ENCODE results near the gene SEMA4G. TPM values are rescaled to one million over a fixed set of nuclear protein-coding genes. Genes with fewer than 3 reads are reported as not detected.
A peak's percentile ranks its signal among the peaks of the same experiment; 100 is the strongest.

SEMA4G gene
- total and polyA plus RNA-seq, 4 donors, result 1.5 to 7.5 (median 3.2) TPM

- H3K9me3 ChIP-seq (ENCODE audit: control insufficient read depth, low read length), result no peaks in the 10 kb centered on the region
- 86 to 87% methylated on average over 23 to 24 of the region's 24 CpGs for WGBS, 2 donors
- H3K4me3 ChIP-seq (ENCODE audit: low read length in 2 of 2), result no peak overlapping the region
- H3K36me3 ChIP-seq (ENCODE audit: control insufficient read depth in 1 of 2, insufficient read depth in 2 of 2, low read length in 1 of 2), result peaks cover 3 to 4% of the 10 kb centered on the region in 2 donors
- intact Hi-C loops (cut with DNase I), result no loop called here
- H3K4me1 ChIP-seq (ENCODE audit: control insufficient read depth in 1 of 2, insufficient read depth in 2 of 2, low read length in 2 of 2), result peaks cover 0 to 5% of the 10 kb centered on the region in 2 donors
- DNase-seq (peak in 1 of 2 donors; percentile 68), ATAC-seq (ENCODE audit: low FRiP score) (no peak)
- no peak overlapping the region for H3K27ac ChIP-seq (ENCODE audit: low read depth in 1 of 2, low read length in 2 of 2)
- H3K27me3 ChIP-seq (ENCODE audit: control insufficient read depth in 1 of 2, insufficient read depth in 2 of 2, low read length in 1 of 2), result no peaks in the 10 kb centered on the region
Observed at GRCh38 chr10:100982916-100983830, 13.9 kb downstream of the SEMA4G start.

GRCh38 chr10:100983868-100984671 lies 14.8 kb downstream of the SEMA4G start:
- no peaks in the 10 kb centered on the region for H3K27me3 ChIP-seq (ENCODE audit: control insufficient read depth in 1 of 2, insufficient read depth in 2 of 2, low read length in 1 of 2)
- peak in 1 of 2 donors; percentile 70 for DNase-seq
- no peaks in the 10 kb centered on the region for H3K9me3 ChIP-seq (ENCODE audit: control insufficient read depth, low read length)
- peaks cover 0 to 8% of the 10 kb centered on the region in 2 donors for H3K4me1 ChIP-seq (ENCODE audit: control insufficient read depth in 1 of 2, insufficient read depth in 2 of 2, low read length in 2 of 2)
- peaks cover 3 to 4% of the 10 kb centered on the region in 2 donors for H3K36me3 ChIP-seq (ENCODE audit: control insufficient read depth in 1 of 2, insufficient read depth in 2 of 2, low read length in 1 of 2)
- intact Hi-C loops (cut with DNase I), result no loop called here
- no peak overlapping the region for H3K4me3 ChIP-seq (ENCODE audit: low read length in 2 of 2)
- no peak for ATAC-seq (ENCODE audit: low FRiP score)
- no peak overlapping the region for H3K27ac ChIP-seq (ENCODE audit: low read depth in 1 of 2, low read length in 2 of 2)
- 75 to 80% methylated on average over 12 to 13 of the region's 13 CpGs for WGBS, 2 donors

GRCh38 chr10:100984672-100985177 lies 15.4 kb downstream of the SEMA4G start:
- WGBS, 2 donors, result 69 to 80% methylated on average over 2 of the region's 2 CpGs
- Histone ChIP-seq H3K36me3 (ENCODE audit: control insufficient read depth in 1 of 2, insufficient read depth in 2 of 2, low read length in 1 of 2) (peaks cover 3 to 4% of the 10 kb centered on the region in 2 donors), H3K4me1 (ENCODE audit: control insufficient read depth in 1 of 2, insufficient read depth in 2 of 2, low read length in 2 of 2) (peaks cover 0 to 8% of the 10 kb centered on the region in 2 donors), H3K27ac (ENCODE audit: low read depth in 1 of 2, low read length in 2 of 2) (no peak overlapping the region), H3K4me3 (ENCODE audit: low read length in 2 of 2) (no peak overlapping the region), H3K27me3 (ENCODE audit: control insufficient read depth in 1 of 2, insufficient read depth in 2 of 2, low read length in 1 of 2) (no peaks in the 10 kb centered on the region), H3K9me3 (ENCODE audit: control insufficient read depth, low read length) (no peaks in the 10 kb centered on the region)
- DNase-seq (peak in 1 of 2 donors; percentile 49), ATAC-seq (ENCODE audit: low FRiP score) (no peak)
- intact Hi-C loops (cut with DNase I), result no loop called here

GRCh38 chr10:100985336-100985735 lies 16.0 kb downstream of the SEMA4G start:
- intact Hi-C loops (cut with DNase I), result no loop called here
- DNase-seq, result peak in 1 of 2 donors; percentile 28
- H3K4me3 ChIP-seq (ENCODE audit: low read length in 2 of 2), result no peak overlapping the region
- H3K4me1 ChIP-seq (ENCODE audit: control insufficient read depth in 1 of 2, insufficient read depth in 2 of 2, low read length in 2 of 2), result peaks cover 0 to 8% of the 10 kb centered on the region in 2 donors
- WGBS, 2 donors, result 49 to 52% methylated on average over 5 of the region's 5 CpGs
- no peak overlapping the region for H3K27ac ChIP-seq (ENCODE audit: low read depth in 1 of 2, low read length in 2 of 2)
- H3K27me3 ChIP-seq (ENCODE audit: control insufficient read depth in 1 of 2, insufficient read depth in 2 of 2, low read length in 1 of 2), result no peaks in the 10 kb centered on the region
- H3K36me3 ChIP-seq (ENCODE audit: control insufficient read depth in 1 of 2, insufficient read depth in 2 of 2, low read length in 1 of 2), result peaks cover 0 to 4% of the 10 kb centered on the region in 2 donors
- no peak for ATAC-seq (ENCODE audit: low FRiP score)
- no peaks in the 10 kb centered on the region for H3K9me3 ChIP-seq (ENCODE audit: control insufficient read depth, low read length)

- H3K4me1 ChIP-seq (ENCODE audit: control insufficient read depth in 1 of 2, insufficient read depth in 2 of 2, low read length in 2 of 2), result peaks cover 0 to 8% of the 10 kb centered on the region in 2 donors
- DNase-seq, result peak in 1 of 2 donors; percentile 75
- H3K4me3 ChIP-seq (ENCODE audit: low read length in 2 of 2), result peak overlapping the region in 1 of 2 donors; percentile 66
- WGBS, 2 donors, result 14 to 16% methylated on average over 17 of the region's 17 CpGs
- no peaks in the 10 kb centered on the region for H3K9me3 ChIP-seq (ENCODE audit: control insufficient read depth, low read length)
- no peak for ATAC-seq (ENCODE audit: low FRiP score)
- no peaks in the 10 kb centered on the region for H3K27me3 ChIP-seq (ENCODE audit: control insufficient read depth in 1 of 2, insufficient read depth in 2 of 2, low read length in 1 of 2)
- H3K36me3 ChIP-seq (ENCODE audit: control insufficient read depth in 1 of 2, insufficient read depth in 2 of 2, low read length in 1 of 2), result no peaks in the 10 kb centered on the region
- H3K27ac ChIP-seq (ENCODE audit: low read depth in 1 of 2, low read length in 2 of 2), result no peak overlapping the region
- intact Hi-C loops (cut with DNase I), result no loop called here
Observed at GRCh38 chr10:100986623-100986951, 17.3 kb downstream of the SEMA4G start.

- no peaks in the 10 kb centered on the region for H3K27me3 ChIP-seq (ENCODE audit: control insufficient read depth in 1 of 2, insufficient read depth in 2 of 2, low read length in 1 of 2)
- no peaks in the 10 kb centered on the region for H3K9me3 ChIP-seq (ENCODE audit: control insufficient read depth, low read length)
- DNase-seq (peak; percentile 90 to 96), ATAC-seq (ENCODE audit: low FRiP score) (peak; percentile 89)
- H3K4me1 ChIP-seq (ENCODE audit: control insufficient read depth in 1 of 2, insufficient read depth in 2 of 2, low read length in 2 of 2), result peaks cover 0 to 8% of the 10 kb centered on the region in 2 donors
- intact Hi-C loops (cut with DNase I), result no loop called here
- peak within 1 kb of the TSS; percentile 58 to 66 for H3K4me3 ChIP-seq (ENCODE audit: low read length in 2 of 2)
- H3K27ac ChIP-seq (ENCODE audit: low read depth in 1 of 2, low read length in 2 of 2), result peak within 1 kb of the TSS in 1 of 2 donors; percentile 29
- WGBS, 2 donors, result 1% methylated on average over 71 to 75 of the region's 75 CpGs
- H3K36me3 ChIP-seq (ENCODE audit: control insufficient read depth in 1 of 2, insufficient read depth in 2 of 2, low read length in 1 of 2), result no peaks in the 10 kb centered on the region
Observed at GRCh38 chr10:100986952-100987684, 17.8 kb downstream of the SEMA4G start, which contains the start of the genes MRPL43 and TWNK. Gene MRPL43 (minus strand): TSS chr10:100987497. CDS start chr10:100987443, 54 bp downstream. Gene TWNK (plus strand): TSS chr10:100987543. CDS start chr10:100988211, 668 bp downstream.

GRCh38 chr10:100987685-100988049 lies 18.4 kb downstream of the SEMA4G start:
- Histone ChIP-seq H3K4me1 (ENCODE audit: control insufficient read depth in 1 of 2, insufficient read depth in 2 of 2, low read length in 2 of 2) (peaks cover 0 to 8% of the 10 kb centered on the region in 2 donors), H3K27me3 (ENCODE audit: control insufficient read depth in 1 of 2, insufficient read depth in 2 of 2, low read length in 1 of 2) (no peaks in the 10 kb centered on the region), H3K36me3 (ENCODE audit: control insufficient read depth in 1 of 2, insufficient read depth in 2 of 2, low read length in 1 of 2) (no peaks in the 10 kb centered on the region), H3K27ac (ENCODE audit: low read depth in 1 of 2, low read length in 2 of 2) (no peak overlapping the region), H3K9me3 (ENCODE audit: control insufficient read depth, low read length) (no peaks in the 10 kb centered on the region), H3K4me3 (ENCODE audit: low read length in 2 of 2) (peak overlapping the region; percentile 52 to 66)
- DNase-seq, result no peak
- WGBS, 2 donors, result 1% methylated on average over 15 of the region's 15 CpGs
- intact Hi-C loops (cut with DNase I), result no loop called here
- ATAC-seq (ENCODE audit: low FRiP score), result no peak

- 68 to 69% methylated on average over 10 of the region's 10 CpGs for WGBS, 2 donors
- H3K27me3 ChIP-seq (ENCODE audit: control insufficient read depth in 1 of 2, insufficient read depth in 2 of 2, low read length in 1 of 2), result no peaks in the 10 kb centered on the region
- intact Hi-C loops (cut with DNase I), result no loop called here
- ATAC-seq (ENCODE audit: low FRiP score) (no peak), DNase-seq (peak in 1 of 2 donors; percentile 38)
- no peaks in the 10 kb centered on the region for H3K36me3 ChIP-seq (ENCODE audit: control insufficient read depth in 1 of 2, insufficient read depth in 2 of 2, low read length in 1 of 2)
- no peak overlapping the region for H3K27ac ChIP-seq (ENCODE audit: low read depth in 1 of 2, low read length in 2 of 2)
- H3K4me3 ChIP-seq (ENCODE audit: low read length in 2 of 2), result no peak overlapping the region
- H3K9me3 ChIP-seq (ENCODE audit: control insufficient read depth, low read length), result no peaks in the 10 kb centered on the region
- H3K4me1 ChIP-seq (ENCODE audit: control insufficient read depth in 1 of 2, insufficient read depth in 2 of 2, low read length in 2 of 2), result peaks cover 0 to 8% of the 10 kb centered on the region in 2 donors
Observed at GRCh38 chr10:100988166-100988565, 18.9 kb downstream of the SEMA4G start.
